ENCODE results near the gene KCTD19.

The KCTD19 gene

GRCh38 chr16:67260426-67261063 lies 66.0 kb downstream of the KCTD19 start:
- DNase-seq, result peak in 3 of 56 donors; percentile 16 to 37 (median 20)

GRCh38 chr16:67259705-67260104 lies 66.8 kb downstream of the KCTD19 start:
- no peak for DNase-seq

GRCh38 chr16:67258161-67258835 lies 68.2 kb downstream of the KCTD19 start:
- no peak for DNase-seq

GRCh38 chr16:67257486-67258160 lies 68.9 kb downstream of the KCTD19 start:
- DNase-seq, result no peak

GRCh38 chr16:67256701-67257230 lies 69.8 kb downstream of the KCTD19 start:
- no peak for DNase-seq

- DNase-seq, result no peak
These were observed 70.9 kb downstream of the KCTD19 start for GRCh38 chr16:67255553-67256221.

GRCh38 chr16:67254801-67255552 lies 71.6 kb downstream of the KCTD19 start:
- DNase-seq, result no peak

- DNase-seq, result peak in 9 of 56 donors; percentile 16 to 46 (median 35)
These were observed 73.7 kb downstream of the KCTD19 start for GRCh38 chr16:67252609-67253497.

- DNase-seq, result no peak
These were observed 76.6 kb downstream of the KCTD19 start for GRCh38 chr16:67250045-67250327.

- peak in 4 of 56 donors; percentile 20 to 49 (median 26) for DNase-seq
These were observed 77.1 kb downstream of the KCTD19 start for GRCh38 chr16:67249178-67250044.

GRCh38 chr16:67248401-67249177 lies 78.0 kb downstream of the KCTD19 start, which contains the start of gene SLC9A5:
Gene SLC9A5 (plus strand): TSS chr16:67248979. CDS start chr16:67249015, 36 bp downstream.
- DNase-seq, result peak in 4 of 56 donors; percentile 7 to 55 (median 21)

GRCh38 chr16:67248073-67248400 lies 78.5 kb downstream of the KCTD19 start:
- DNase-seq, result no peak

GRCh38 chr16:67247192-67248072 lies 79.1 kb downstream of the KCTD19 start, which contains the start of gene FHOD1:
Gene FHOD1 (minus strand): TSS chr16:67247481. CDS start chr16:67247410, 71 bp downstream.
- DNase-seq, result peak in 55 of 56 donors; percentile 45 to 95 (median 86)

- peak in 2 of 56 donors; percentile 35 to 54 for DNase-seq
These were observed 79.8 kb downstream of the KCTD19 start for GRCh38 chr16:67246756-67247191.

GRCh38 chr16:67246081-67246755 lies 80.3 kb downstream of the KCTD19 start:
- peak in 40 of 56 donors; percentile 14 to 80 (median 50) for DNase-seq

- no peak for DNase-seq
These were observed 80.9 kb downstream of the KCTD19 start for GRCh38 chr16:67245674-67246080.
